HFF-Myc (cell line): Measurements from ENCODE around the gene BCL7C.
A peak's percentile ranks its signal among the peaks of the same experiment; 100 is the strongest.

Source experiments
- DNase-seq: peaks from one replicate; pipeline ENCODE4 v3.0.0-alpha.2; 2011; ENCODE audit warnings: low read depth; ENCODE audit errors: extremely low read depth
- H3K4me3 ChIP-seq: replicated peaks from 2 replicates; pipeline ENCODE4 v1.5.1; 2011; ENCODE audit warnings: low read depth, mild to moderate bottlenecking, control low read depth, low read length
- CTCF ChIP-seq: IDR thresholded peaks from 2 replicates; pipeline ENCODE4 v1.5.1; 2012; ENCODE audit warnings: mild to moderate bottlenecking, low read depth, low read length, control low read depth; ENCODE audit errors: missing control alignments

BCL7C gene

GRCh38 chr16:30910427-30911029 is 16.7 kb upstream of the BCL7C start:
- no peak overlapping the region for H3K4me3 ChIP-seq
- no peak for TF ChIP-seq CTCF
- no peak for DNase-seq

- no peak overlapping the region for H3K4me3 ChIP-seq
- TF ChIP-seq CTCF, result no peak
- no peak for DNase-seq
Observed at GRCh38 chr16:30907064-30907463, 13.2 kb upstream of the BCL7C start.

- no peak for DNase-seq
- no peak overlapping the region for H3K4me3 ChIP-seq
- no peak for TF ChIP-seq CTCF
Observed at GRCh38 chr16:30904114-30904780, 10.4 kb upstream of the BCL7C start.

GRCh38 chr16:30903596-30903995 is 9.7 kb upstream of the BCL7C start:
- H3K4me3 ChIP-seq, result no peak overlapping the region
- no peak for TF ChIP-seq CTCF
- DNase-seq, result peak; percentile 58

- no peak overlapping the region for H3K4me3 ChIP-seq
- TF ChIP-seq CTCF, result no peak
- no peak for DNase-seq
Observed at GRCh38 chr16:30903002-30903401, 9.1 kb upstream of the BCL7C start.

- DNase-seq, result no peak
- no peak for TF ChIP-seq CTCF
- peak overlapping the region; percentile 35 for H3K4me3 ChIP-seq
Observed at GRCh38 chr16:30902029-30902972, 8.4 kb upstream of the BCL7C start.
